Measurements from ENCODE around the gene ECPAS.

DNA sequence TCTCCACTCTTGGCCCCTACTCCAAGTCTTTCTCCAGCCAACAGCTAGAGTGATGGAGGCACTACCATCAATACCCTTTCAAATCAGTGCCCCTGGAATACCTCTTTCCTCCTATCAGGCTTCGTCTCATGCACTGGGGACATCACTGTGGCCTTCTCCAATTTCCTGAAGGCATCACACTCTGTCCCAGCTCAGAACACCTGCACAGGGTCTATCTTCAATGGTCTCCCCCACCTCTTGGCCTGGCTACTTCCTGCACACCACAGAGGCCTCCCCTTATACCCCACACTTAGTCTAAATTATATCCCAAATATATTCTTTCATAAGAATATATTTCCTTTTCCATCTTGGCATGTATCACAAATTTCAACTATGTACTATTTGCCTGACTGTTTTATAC lies 34.5 kb downstream of the ECPAS start:
- TF ChIP-seq, protein P1, sequence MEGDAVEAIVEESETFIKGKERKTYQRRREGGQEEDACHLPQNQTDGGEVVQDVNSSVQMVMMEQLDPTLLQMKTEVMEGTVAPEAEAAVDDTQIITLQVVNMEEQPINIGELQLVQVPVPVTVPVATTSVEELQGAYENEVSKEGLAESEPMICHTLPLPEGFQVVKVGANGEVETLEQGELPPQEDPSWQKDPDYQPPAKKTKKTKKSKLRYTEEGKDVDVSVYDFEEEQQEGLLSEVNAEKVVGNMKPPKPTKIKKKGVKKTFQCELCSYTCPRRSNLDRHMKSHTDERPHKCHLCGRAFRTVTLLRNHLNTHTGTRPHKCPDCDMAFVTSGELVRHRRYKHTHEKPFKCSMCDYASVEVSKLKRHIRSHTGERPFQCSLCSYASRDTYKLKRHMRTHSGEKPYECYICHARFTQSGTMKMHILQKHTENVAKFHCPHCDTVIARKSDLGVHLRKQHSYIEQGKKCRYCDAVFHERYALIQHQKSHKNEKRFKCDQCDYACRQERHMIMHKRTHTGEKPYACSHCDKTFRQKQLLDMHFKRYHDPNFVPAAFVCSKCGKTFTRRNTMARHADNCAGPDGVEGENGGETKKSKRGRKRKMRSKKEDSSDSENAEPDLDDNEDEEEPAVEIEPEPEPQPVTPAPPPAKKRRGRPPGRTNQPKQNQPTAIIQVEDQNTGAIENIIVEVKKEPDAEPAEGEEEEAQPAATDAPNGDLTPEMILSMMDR (IDR thresholded peaks at IDR 0.05; ENCODE audit: insufficient read depth, low read length, poor library complexity, severe bottlenecking) = no peak
- no peak for TF ChIP-seq EZH2phosphoT487 (conservative IDR thresholded peaks at IDR 0.05; ENCODE audit: low read length)

Measured in SU-DHL-6 (cell line).